Embryonic facial prominence (tissue), 1 donor: ENCODE results near the gene GSK3B.
"Not testable (repeated sequence)": the region's sequence is repeated elsewhere in the genome, so short reads cannot be mapped to it uniquely, and the experiment has no call there.

Experiments used
- DNase-seq: peaks from one replicate; pipeline ENCODE4 v3.0.0-alpha.2; 2016; ENCODE audit errors: extremely low spot score

The GSK3B gene

GRCh38 chr3:120013481-120013880 lies 80.8 kb downstream of the GSK3B start:
- DNase-seq: no peak

GRCh38 chr3:120005741-120006140 lies 88.5 kb downstream of the GSK3B start:
- not testable (repeated sequence) for DNase-seq

- not testable (repeated sequence) for DNase-seq
Measured at GRCh38 chr3:120004008-120004498, 90.2 kb downstream of the GSK3B start.

- DNase-seq: no peak
Measured at GRCh38 chr3:119998166-119998565, 96.1 kb downstream of the GSK3B start.

- DNase-seq: no peak
Measured at GRCh38 chr3:119990888-119991287, 103.4 kb downstream of the GSK3B start.

- DNase-seq: no peak
Measured at GRCh38 chr3:119989981-119990655, 104.1 kb downstream of the GSK3B start.

- not testable (repeated sequence) for DNase-seq
Measured at GRCh38 chr3:119986812-119987211, 107.4 kb downstream of the GSK3B start.

- no peak for DNase-seq
Measured at GRCh38 chr3:119981386-119981785, 112.9 kb downstream of the GSK3B start.

GRCh38 chr3:119978554-119979208 lies 115.6 kb downstream of the GSK3B start:
- DNase-seq: no peak

GRCh38 chr3:119977353-119977752 lies 116.9 kb downstream of the GSK3B start:
- DNase-seq: no peak

GRCh38 chr3:119976214-119976613 lies 118.0 kb downstream of the GSK3B start:
- DNase-seq: no peak

GRCh38 chr3:119974656-119975055 lies 119.6 kb downstream of the GSK3B start:
- DNase-seq: no peak

- DNase-seq: no peak
Measured at GRCh38 chr3:119973018-119973646, 121.1 kb downstream of the GSK3B start.

GRCh38 chr3:119969759-119970158 lies 124.5 kb downstream of the GSK3B start:
- DNase-seq: no peak

- no peak for DNase-seq
Measured at GRCh38 chr3:119967353-119968006, 126.8 kb downstream of the GSK3B start.

GRCh38 chr3:119965692-119966091 lies 128.6 kb downstream of the GSK3B start:
- no peak for DNase-seq

GRCh38 chr3:119964294-119964693 lies 130.0 kb downstream of the GSK3B start:
- no peak for DNase-seq

- DNase-seq: no peak
Measured at GRCh38 chr3:119955972-119956371, 138.3 kb downstream of the GSK3B start.

- no peak for DNase-seq
Measured at GRCh38 chr3:119950666-119951325, 143.5 kb downstream of the GSK3B start.

- DNase-seq: no peak
Measured at GRCh38 chr3:119945291-119945690, 149.0 kb downstream of the GSK3B start.

GRCh38 chr3:119944091-119944490 lies 150.2 kb downstream of the GSK3B start:
- no peak for DNase-seq

GRCh38 chr3:119939077-119939476 lies 155.2 kb downstream of the GSK3B start:
- DNase-seq: no peak
